HL-60/S4 treated with retinoic acid at 250 ng/mL for 4 days and 3 days (cell line): ENCODE measurements around the gene ARRDC1.

ENCODE experiments used
- in situ Hi-C: fragments of 300-500 bp; cut with MboI; formaldehyde crosslinking; loops from 2 replicates; pipeline ENCODE4 v1.7.0; 2022; ENCODE audit warnings: low sequenced_read_pairs

Gene ARRDC1

DNA sequence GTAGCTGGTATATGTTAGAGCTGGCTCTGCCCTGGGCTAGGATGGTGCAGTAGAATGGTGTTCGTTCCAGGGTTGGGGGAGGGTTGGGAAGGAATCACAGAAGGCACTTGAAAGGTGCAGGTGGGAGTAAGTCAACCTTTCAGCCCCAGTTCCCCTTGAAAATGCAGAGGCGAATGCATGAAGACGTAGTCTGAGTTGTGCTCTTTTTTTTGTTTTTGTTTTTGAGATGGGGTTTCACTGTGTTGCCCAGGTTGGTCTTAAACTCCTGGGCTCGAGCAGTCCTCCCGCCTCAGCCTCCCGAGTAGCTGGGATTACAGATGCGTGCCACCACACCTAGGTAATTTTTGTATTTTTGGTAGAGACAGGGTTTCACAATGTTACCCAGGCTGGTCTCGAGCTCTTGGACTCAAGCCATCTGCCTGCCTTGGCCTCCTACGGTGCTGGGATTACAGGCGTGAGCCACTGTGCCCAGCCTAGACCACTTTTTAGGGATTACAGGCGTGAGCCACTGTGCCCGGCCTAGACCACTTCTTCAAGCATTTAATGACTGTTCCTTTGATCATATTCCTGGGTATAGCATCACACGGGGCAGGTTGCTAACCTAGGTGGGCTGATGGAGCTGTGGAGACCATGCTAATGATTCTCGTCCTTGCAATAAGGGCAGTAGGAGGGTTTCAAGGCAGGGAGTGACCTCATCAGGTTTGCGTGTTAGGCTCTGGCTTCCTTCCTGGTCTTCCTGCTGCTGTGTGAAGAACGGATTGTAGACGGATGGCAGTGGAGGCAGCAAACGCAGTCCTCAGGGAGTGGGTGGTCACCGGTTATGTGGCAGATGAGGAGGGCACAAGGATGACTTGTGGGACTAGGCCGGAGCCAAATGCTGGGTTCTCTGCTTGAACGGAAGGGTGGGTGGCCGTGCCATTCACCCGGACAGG, 27.0 kb downstream of the ARRDC1 start:
- in situ Hi-C loops = no loop called here

DNA sequence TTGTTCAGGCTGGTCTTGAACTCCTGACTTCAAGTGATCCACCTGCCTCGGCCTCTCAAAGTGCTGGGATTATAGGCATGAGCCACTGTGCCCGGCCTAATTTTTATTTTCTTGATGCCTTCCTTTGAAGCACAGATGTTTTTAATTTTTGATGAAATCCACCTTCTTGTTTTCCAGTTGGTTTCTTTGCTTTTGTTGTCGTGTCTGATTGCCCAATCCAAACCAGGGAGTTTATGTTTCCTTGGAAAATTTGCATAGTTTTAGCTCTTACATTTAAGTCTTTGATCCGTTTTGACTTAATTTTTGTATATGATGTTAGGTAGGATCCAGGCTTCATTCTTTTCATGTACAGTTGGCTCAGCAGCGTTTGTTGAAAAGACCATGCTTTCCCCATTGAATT, 28.5 kb downstream of the ARRDC1 start:
- in situ Hi-C loops = no loop called here

DNA sequence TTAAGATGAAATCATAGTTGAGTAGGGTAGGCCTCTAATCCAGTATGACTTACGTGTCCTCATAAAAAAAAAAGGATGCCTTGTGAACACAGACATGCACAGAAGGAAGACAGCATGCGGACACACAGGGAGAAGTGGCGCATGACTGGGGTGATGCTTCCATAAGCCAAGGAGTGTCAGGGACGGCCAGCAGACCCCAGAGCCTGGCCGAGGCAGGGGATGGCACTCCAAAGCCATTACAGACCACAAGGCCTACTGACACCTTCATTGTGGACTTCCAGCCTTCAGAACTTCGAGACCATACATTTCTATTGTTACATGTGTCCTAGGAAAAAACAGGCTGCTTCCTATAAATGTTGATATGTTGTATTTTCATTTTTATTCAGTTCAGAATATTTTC, 33.2 kb downstream of the ARRDC1 start:
- in situ Hi-C loops = no loop called here

DNA sequence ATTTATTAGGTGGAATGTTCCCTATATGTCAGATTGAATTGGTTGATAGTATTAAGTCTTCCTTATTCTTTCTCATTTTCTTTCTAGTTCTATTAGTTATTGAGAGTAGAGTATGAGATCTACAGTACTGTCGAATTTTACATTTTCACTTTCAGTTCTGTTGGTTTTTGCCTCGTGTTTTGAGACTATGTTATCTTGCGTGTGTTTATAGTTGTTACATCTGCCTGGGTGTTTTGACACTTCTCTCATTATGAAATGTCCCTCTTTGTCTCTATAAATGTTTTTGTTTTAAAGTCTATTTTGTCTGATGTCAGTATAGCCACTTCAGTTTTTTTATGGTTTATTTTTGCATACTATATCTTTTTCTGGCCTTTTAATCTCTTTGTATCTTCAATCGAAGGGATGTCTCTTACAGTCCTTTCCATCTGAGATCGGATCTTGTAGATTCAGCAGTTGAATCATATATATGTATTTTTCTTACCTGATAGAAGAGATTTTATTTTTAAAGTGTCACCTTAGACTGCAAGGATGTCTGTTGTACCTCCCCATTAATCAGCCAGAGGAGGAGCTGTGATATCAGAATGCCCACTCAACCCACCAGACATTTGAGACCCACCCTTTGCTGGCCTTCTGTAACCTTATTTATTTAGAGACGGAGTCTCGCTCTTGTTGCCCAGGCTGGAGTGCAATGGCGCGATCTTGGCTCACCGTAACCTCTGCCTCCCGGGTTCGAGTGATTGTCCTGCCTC, 34.0 kb downstream of the ARRDC1 start:
- in situ Hi-C loops = no loop called here

DNA sequence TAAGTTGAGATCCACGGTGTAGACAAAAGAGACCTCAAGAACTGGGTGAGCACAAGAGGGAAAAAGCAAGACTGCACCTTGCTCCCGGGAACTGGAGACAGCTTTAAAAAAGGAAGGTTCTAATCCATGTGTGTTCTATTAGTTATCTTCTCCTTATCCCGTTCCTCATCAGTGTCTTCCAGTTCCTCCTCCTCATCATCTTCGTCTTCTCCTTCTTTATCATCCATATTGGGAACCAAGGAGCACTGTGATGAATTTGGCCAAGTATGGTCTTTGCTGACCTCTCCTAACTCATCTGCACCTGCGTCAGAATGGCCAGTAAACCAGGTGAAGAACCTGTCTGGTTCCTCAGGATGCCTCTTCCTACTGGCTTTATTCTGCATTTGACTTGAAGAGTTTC, 35.4 kb downstream of the ARRDC1 start:
- in situ Hi-C loops = no loop called here

DNA sequence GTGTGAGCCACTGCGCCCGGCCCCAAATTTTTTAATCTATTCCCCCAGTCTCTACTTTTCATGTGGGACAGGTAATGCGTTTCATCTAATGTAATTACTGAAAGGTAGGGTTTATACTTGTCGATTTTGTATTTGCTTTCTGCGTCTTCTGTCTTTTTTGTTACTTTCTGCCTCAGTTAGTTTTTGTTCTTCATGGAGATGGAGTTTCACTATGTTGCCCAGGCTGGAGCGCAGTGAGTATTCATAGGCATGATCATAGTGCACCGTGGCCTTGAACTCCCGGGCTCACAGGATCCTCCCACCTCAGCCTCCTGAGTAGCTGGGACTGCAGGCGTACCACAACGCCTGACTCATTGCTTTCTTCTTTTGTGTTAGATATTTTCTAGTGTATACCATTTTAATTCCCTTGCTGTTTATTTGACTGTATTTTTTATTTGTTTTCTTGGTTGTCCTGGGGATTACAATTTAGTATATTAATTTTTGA, 36.7 kb downstream of the ARRDC1 start:
- in situ Hi-C loops = no loop called here

DNA sequence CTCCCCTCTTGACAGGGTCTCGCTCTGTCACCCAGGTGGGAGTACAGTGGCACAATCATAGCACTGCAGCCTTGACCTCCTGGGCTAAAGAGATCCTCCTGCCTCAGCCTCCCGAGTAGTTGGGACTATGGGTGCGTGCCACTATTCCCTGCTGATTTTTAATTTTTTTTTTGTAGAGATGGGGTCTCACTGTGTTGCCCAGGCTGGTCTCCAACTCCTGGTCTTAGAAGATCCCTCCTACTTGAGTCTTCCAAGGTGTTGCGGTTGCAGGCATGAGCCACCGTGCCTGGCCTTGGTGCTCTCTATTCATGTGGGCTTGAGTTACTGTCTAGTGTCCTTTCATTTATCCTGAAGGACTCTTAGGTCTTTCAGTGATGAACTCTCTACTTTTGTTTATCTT, 37.4 kb downstream of the ARRDC1 start:
- in situ Hi-C loops = no loop called here

DNA sequence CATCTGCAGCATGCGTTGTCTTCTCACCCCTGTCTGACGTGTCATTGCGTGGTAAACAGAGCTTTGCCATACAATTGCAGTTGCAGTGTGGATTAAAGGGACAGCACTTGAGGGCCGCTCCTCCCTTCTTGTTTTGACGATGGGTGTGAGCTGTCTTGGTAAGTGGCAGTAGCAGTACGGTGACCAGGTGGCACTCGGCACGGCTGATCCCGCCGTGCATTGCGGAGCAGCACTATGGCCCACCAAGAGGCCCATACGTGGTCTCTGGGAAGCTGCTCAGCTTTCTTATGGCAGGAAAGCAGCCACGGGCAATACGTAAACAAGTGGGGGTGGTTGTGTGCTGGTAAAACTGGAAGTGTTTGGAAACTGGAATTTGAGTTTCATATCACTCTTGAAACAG, 38.4 kb downstream of the ARRDC1 start:
- in situ Hi-C loops = no loop called here

DNA sequence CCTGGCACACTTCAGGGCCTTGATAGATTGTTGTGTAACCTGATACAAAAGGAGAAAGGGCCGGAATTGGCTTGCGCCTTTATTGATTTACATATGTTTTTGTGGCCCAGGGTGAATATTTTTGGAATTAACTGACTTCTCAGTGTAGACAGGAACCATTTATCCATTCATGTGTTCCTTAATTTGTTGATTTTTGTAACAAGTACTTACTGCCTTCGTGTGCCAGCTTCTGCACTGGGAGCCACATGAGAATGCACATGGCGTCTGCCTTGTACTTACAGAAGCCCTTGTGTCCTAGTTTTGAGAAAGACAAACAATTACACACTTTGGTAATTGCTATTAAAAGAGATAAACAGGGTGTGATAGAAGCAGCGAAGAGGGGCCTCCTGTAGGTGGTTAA, 39.7 kb downstream of the ARRDC1 start:
- in situ Hi-C loops = no loop called here

DNA sequence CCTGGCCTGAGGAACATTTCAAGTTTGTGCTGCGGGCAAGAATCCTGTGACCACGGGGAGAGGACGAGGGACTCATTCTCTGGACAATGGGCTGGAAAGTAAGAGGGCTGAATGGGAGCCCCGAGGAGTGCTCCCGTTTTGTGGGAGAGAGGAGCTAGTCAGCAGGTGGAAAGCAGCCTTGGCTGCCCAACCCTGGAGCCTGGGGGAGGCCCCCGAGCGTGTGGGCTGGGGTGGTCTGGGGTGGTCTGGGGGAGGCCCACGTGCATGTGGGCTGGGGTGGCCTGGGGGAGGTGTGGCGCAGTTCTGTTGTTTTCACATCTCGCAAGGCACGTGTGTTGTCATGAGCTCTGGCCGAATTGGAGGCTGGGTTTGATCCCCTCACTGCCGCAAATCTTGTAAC, 40.9 kb downstream of the ARRDC1 start:
- in situ Hi-C loops = no loop called here

DNA sequence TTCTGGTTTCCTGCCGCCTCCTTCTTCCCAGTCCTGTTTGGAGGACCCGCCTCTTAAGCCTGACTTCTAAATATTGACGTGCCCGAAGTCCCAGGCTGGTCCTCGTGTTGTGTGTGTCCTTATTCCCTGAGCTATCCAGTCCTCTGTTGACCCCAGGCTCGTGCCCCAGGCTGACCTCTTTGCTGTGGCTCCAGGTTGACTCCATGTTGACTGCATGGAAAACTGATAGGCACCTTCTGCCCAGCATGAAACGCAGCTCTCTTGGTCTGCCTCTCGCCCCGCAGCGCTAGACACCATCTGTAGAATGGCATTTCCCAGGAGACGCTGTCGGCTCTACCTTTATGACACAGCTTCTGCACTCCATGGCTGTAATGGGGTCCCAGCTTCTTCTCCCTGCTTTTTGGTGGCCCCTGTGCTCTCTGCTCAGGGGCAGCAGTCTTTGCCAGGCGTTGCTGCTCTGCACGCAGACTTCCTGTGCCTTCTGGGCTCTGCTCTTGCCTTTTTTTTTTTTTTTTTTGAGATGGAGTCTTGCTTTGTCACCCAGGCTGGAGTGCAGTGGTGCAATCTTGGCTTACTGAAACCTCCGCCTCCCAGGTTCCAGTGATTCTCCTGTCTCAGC, 41.7 kb downstream of the ARRDC1 start:
- in situ Hi-C loops = no loop called here

DNA sequence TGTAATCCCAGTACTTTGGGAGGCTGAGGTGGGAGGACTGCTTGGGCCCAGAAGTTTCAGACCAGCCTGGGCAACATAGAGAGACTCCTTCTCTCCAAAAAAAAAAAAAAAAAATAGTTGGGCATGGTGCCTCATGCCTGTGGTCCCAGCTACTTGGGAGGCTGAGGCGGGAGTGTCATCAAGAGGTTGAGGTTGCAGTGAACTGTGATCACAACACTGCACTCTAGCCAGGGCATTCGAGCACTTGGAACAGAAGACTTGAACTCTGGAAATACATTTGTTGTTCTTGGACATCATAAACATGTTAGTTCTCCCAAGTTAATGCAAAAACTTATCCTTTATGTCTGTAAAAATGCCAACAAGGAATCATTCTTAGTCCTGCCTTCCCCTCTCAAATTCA, 42.9 kb downstream of the ARRDC1 start:
- in situ Hi-C loops = no loop called here

DNA sequence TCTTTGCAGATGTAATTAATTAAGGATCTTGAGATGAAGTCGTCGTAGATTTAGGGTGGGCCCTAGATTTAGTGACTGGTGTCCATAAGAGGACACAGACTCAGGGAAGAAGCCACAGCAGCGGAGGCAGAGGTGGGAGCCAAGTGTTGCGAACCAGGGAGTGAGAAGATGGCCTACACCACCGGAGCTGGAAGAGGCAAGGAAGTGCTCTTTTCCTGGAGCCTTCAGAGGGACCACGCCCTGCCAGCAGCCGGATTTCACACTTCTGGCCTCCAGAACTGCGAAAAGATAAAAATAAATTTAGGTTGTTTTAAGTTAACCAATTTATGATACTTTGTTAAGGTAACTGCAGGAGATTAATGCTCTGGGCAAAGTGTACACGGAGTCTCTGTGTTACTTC, 44.1 kb downstream of the ARRDC1 start:
- in situ Hi-C loops = no loop called here

DNA sequence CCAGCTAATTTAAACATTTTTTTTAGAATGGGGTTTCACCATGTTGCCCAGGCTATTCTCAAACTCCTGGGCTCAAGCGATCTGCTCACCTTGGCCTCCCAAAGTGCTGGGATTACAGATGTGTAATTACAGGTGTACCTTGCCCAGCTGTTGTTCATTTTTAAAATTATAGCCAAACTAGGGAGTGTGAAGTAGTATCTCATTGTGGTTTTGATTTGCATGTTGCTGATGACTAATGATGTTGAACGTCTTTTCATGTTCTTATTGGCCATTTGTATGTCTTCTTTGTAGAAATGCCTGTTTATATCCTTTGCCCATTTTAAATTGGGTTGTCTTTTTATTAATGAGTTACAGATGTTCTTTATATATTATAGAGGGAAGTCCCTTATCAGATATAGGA, 44.8 kb downstream of the ARRDC1 start:
- in situ Hi-C loops = no loop called here

DNA sequence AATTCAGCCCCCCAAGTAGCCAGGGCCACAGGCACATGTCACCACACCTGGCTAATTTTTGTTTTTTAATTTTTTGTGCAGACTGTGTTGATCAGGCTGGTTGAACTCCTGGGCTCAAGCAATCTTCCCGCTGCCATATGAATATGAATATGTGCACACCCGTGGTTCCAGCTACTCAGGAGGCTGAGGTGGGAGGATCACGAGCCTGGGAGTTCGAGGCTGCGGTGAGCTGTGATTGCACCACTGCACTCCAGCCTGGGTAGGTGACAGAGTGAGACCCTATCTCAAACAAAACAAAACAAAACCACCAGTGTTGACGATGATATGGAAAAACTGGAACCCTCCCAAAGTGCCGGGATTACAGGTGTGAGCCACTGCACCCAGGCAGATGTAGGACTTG, 45.3 kb downstream of the ARRDC1 start:
- in situ Hi-C loops = no loop called here

DNA sequence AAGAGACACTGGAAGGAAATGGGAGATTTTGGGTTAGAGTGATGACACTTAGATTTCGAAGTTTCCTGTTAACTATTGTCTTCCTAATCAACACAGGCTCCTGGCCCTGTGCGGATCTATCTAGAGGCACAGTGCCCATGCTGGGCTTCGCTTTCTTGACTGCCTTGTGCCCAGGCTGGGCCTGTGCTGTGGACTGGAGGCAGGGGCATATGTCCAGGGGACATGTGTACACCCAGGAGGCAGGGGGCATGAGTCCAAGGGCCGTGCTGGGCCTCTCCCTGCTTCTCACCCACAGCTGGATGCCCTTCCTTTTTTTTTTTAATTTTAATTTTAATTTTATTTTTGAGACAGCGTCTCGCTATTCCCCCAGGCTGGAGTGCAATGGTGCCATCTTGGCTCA, 50.9 kb downstream of the ARRDC1 start:
- in situ Hi-C loops = no loop called here

DNA sequence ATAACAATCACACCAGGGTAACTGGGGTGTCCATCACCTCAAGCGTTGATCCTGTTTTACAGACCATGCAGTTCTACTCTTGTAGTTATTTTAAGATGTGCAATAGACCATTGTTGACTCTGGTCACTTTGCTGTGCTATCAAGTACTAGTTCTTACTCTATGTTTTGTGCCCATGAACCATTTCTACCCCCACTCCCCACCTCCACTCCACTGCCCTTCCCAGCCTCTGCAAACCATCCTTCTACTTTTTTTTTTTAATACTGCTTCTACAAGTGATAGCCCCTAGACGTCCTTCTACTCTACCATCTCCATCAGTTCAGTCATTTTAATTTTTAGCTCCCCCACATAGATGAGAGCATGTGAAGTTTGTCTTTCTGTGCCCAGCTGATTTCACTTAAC, 52.1 kb downstream of the ARRDC1 start:
- in situ Hi-C loops = no loop called here

DNA sequence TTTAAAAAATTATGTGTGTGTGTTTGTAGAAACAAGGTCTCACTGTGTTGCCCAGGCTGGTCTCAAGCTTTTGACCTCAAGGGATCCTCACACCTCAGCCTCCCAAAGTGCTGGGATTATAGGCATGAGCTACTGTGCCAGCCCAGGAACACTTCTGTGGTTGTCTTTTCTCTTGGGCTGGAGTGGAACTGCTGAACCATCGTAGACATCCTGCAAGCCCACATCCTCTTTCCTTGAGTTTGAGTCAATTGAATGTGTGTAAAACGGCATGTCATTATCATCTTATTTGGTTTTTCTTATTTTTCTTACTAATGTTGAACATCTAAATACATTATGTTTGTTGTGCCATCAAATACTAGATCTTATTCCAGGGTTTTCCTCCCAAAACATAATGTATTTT, 53.3 kb downstream of the ARRDC1 start:
- in situ Hi-C loops = no loop called here

DNA sequence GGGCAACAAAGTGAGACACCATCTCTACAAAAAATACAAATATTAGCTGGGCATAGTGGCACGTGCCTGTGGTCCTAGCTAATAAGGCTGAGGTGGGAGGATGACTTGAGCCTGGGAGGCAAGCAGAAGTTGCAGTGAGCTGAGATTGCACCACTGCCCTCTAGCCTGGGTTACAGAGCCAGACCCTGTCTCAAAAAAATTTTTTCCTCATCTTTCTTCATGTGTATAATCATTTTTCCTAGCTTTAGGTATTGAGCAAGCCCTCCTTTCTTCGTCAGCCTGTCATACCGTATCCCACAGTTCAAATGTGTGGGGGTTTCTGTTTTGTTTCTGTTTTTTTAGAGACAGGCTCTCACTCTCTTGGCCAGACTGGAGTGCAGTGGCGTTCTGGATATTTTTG, 54.7 kb downstream of the ARRDC1 start:
- in situ Hi-C loops = no loop called here

DNA sequence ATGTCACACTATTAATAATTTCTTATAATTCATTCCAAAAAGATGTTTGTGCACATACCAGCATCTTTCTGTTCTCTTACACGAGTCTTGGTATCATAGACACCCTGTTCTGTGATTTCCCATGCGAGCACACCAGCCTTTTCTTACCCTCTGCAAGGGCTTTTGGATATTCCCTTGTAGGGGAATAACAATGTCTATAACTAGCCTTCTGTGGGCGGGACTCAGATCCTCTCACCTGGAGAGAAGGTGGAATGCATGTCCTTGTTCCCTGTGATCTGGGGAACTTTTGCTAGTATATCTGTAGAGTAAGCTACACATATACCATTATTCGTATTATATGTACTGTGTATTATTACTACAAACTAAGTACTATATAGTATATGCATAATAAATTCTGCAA, 58.1 kb downstream of the ARRDC1 start:
- in situ Hi-C loops = no loop called here

DNA sequence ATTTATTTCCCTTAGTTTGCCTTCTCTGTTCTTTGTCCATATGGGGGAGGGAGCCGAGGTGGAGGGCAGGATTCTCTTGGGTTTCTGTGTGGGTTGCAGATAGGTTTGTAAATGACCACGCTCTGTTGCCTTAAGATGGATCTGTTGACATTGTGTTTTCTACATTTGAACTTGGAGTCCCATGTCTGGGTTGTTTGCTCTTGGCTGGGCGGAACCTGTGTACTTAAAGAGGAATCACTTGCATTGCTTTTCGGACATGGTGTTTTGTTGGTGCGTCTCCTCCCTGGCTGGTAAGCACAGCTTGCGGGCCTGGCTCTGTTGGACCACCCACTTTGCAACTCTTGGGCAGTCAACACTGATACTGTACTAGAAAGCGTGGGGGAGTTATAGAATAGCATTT, 59.2 kb downstream of the ARRDC1 start:
- in situ Hi-C loops = no loop called here
